ENCODE measurements around the gene TECTB.
"Not testable (repeated sequence)": the region's sequence is repeated elsewhere in the genome, so short reads cannot be mapped to it uniquely, and the experiment has no call there.

The TECTB gene

DNA sequence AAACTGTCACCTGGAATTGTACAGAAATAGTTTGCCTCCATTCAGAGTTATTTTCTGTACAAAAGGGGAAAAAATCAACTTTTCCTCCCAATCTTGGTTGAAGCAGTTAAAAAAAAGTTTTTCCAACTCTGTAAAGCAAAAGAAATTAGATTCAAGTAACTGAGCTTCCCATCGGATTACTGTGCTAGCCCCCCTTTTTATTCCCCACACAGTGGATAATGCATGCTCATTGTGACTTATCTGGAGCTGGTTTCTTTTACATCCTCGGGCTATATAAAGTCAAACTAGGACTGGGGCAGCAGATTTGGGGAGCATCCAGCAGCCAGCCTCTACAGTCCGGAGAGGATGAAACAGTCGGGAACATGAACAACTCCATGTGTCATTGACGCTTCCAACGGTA lies at the start of gene TECTB:
Gene TECTB (plus strand): TSS at position 301 of the 400 bp plus-strand sequence. CDS start 335 bp downstream, outside the sequence.
- no peak for DNase-seq

- DNase-seq: no peak
Observed at GRCh38 chr10:112235141-112235540, 48.1 kb upstream of the TECTB start.

DNA sequence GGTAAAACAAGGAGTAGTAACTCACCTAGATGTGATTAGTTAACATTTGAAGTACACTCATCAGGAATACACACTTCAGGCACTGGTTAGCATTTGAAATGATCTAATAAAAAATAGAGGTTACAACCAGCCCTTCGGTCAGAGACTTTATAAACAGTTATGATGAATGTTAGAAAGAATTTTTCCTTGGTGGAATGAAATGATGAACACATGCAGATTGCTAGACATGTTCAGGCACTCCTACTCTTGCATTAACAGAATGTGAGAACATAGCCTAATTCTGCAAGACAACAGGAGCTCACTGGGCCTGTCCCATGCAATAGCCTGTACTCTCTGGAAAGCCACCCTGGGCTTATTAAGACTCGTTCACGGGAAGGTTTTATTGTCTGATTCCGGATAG lies 47.3 kb upstream of the TECTB start:
- no peak for DNase-seq

DNA sequence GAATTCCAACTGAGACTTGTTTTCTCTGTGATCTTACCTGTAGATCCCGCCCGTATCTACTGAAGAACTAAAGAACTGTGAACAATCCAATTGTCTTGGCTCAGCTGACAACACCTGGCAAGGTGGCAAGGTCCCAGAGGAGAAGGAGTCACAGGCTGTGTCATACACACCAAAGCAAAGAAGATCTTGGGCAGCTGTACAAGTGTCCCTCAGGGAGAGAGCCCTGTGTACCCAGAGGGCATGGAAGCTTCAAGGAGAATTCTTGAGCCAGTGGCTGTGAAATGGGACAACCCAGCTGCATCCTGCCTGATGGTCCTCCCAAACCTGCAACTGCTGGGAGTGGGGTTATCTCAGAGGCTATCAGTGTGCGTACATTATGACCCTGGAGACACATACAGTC lies 46.7 kb upstream of the TECTB start:
- no peak for DNase-seq

DNA sequence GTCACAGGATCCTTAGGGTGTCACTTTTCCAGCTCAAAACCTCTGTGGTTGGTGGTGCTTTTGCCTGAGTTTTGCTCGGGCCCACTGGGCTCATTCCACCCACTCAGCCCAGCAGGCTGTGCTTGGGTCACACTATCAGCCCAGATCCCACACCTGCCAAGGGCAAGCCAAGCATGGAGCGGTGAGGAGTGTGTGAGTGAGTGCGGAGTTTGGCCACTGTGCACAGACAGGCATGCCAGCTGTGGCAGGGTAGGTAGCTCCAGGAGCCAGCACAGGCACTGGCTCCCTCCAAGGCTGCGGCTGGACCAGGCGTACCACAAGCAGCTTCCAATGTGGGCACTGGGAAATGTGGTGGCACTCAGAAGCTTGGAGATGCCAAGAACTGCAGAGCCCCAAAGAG lies 43.9 kb upstream of the TECTB start:
- DNase-seq: no peak

- DNase-seq: no peak
Observed at GRCh38 chr10:112240441-112240840, 42.8 kb upstream of the TECTB start.

DNA sequence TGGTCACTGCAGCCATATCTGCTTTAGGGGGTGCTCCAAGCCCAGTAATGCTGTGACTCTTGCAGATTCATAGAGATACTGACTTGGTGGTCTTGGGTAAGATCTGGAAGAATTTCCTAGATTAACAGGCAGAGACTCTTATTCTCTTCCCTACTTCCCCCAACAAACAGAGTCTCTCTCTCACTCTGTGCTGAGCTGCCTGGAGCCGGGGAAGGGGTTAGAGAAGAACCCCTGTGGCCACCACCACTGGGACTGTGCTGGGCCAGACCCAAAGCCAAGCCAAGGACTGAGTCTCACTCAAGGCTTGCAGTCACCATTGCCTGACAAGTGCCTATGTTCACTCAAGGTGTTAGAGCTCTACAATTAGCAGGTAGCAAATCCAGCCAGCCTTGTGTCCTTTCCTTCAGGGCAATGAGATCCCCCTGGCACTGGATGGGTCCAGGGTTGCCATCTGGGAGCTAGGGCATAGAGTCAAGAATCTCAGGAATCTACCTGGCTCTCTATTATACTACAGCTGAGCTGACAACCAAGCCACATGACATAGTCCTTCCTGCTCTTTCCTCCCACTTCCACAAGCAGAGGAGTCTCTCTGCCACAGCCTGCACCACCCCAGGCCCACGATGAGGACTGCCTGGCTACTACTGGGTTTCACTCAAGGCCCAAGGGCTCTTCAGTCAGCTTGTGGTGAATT lies 41.4 kb upstream of the TECTB start:
- no peak for DNase-seq

DNA sequence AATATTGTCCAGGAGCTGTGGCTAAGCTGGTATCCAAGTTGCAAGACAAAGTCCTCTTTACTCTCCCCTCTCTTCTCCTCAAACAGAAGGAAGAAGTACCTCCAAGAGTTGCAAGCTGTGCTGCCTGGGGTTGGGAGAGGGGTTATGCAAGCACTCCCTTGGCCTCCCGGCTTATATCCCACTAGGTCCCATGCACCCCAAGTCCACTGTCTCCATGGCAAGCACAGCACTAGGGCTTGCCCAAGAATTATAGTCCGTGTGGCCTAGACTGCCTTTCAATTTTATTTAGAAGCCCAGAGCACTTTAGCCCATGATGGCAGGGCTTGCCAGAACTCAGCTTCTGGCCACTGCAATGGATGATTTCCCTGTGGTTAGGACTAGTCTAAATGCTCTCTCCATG lies 40.4 kb upstream of the TECTB start:
- no peak for DNase-seq

- no peak for DNase-seq
Observed at GRCh38 chr10:112243713-112244112, 39.5 kb upstream of the TECTB start.

GRCh38 chr10:112244197-112244596 lies 39.0 kb upstream of the TECTB start:
- DNase-seq: no peak

GRCh38 chr10:112247791-112248190 lies 35.4 kb upstream of the TECTB start:
- DNase-seq: no peak

DNA sequence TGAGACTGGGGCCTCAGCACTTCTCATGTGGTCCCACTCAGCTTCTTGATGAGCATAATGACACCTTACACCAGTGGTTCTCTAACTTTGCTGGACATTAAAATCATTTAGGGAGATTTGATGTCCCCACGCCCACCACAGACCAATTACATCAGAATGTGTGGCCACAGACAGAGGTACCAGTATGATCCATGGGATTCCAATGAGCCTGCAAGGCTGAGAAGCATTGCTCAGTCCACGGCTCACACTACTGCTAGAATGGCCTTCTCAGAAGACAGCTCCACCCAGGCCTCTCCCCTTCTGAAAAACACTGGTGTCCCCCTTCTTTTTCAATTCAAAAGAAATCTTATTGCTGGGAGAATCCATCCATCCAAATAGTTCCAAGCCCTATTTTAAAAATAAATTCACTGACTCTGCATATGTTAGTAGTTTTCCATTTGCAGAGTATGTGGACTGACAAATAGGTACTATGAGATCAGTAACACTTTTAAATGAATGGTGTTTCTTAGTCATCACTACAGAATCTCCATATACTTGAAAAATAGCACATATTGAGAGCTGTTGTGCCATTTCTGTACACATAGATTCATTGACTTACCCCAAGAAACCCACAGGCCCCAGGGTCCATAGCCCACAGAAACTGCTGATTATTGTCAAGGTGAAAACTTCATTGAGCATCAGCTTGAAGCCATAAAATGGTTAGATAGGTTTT lies 34.5 kb upstream of the TECTB start:
- DNase-seq: no peak

DNA sequence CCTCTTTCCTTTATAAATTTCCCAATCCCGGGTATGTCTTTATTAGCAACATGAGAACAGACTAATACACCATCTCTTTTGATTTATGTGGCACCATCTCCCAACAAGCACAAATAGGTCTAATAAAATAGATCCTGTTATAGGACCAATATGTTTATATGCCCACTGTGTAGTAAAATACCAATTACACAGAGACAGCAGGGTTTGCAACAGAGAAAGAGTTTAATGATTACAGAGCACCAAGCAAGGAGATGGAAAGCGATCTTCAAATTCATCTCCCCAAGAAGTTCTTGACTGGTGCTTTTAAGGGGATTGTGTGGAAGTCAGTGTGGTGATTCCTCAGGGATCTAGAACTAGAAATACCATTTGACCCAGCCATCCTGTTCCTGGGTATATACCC lies 33.5 kb upstream of the TECTB start:
- no peak for DNase-seq

- DNase-seq: no peak
Observed at GRCh38 chr10:112250555-112250954, 32.6 kb upstream of the TECTB start.

DNA sequence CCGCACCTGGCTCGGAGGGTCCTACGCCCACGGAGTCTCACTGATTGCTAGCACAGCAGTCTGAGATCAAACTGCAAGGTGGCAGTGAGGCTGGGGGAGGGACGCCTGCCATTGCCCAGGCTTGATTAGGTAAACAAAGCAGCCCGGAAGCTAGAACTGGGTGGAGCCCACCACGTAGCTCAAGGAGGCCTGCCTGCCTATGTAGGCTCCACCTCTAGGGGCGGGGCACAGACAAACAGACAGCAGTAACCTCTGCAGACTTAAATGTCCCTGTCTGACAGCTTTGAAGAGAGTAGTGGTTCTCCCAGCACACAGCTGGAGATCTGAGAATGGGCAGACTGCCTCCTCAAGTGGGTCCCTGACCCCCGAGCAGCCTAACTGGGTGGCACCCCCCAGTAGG lies 32.0 kb upstream of the TECTB start:
- DNase-seq: not testable (repeated sequence)

DNA sequence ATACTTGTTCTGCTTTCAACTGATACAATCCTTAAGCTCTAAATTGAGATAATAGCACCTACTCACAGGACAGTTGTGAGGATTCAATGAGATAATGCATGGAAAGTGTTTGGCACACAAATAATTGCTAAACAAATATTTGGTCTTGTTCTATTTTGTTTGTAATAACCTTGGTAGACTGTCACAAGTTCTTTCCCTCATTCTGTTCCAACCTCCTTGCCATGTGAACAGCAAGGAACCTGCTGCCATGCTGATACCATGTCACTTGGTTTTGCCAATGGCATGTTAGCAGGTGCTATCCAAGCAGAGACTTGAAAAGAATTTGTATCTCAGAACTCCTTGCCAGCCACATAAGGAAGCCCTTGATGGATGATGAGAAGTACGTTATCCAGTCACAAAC lies 24.8 kb upstream of the TECTB start:
- no peak for DNase-seq

DNA sequence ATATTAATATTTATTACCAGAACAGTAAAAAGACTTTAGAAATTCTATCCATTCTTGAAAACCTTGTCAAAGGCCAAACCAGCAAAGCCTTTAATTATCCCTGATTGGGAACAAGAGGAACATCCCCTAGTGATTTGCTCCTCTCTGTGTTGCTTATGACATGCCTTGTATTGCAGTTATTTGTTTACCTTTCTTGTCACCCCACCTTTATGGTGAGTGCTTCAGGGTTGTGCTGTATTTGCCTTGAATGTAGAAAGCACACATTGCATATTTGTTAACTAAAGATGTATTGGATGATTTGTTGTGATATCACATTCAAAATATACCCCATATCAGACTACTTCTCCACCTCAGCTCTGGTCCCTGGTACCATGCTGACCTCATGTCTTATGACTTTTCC lies 23.5 kb upstream of the TECTB start:
- DNase-seq: no peak

DNA sequence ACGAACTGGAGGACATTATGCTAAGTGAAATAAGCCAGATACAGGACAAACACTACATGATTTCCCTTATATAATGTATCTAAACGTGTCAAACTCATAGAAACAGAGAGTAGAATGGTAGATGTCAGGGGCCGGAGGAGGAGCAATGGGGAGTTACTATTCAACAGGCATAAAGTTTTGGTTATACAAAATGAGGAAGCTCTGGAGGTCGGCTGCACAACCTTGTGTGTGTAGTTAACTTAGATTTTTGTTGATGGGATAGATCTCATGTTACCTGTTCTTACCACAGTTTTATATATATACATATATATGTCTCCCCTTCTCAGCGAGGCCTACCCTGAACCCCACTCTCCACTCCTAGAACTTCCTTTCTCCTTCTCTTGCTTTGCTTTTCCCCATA lies 22.4 kb upstream of the TECTB start:
- no peak for DNase-seq

DNA sequence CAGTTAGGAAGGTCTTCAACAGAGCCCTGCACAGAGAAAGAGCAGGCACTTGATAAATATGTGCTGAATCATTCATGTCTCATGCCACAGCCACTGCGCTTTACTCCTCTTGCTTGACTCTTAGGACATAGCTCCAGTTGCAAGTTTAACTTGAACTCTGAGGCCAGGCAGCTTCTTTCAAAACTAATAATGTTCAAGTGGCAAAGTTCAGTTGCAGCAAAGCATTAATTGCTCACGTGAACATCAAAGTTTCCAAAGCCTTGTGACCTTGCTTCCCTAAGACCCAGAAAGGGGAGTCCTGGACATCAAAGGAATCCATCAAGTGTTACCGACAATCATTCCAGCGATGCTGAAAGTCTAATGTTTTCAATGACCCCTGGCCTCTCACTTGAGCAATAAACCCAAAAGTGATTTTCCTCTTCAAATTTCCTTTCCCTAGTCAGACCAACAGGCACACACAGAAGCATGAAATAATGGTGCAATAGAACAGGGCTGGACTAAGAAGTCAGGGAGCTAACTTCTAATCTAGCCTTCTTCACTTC lies 21.8 kb upstream of the TECTB start:
- no peak for DNase-seq

- DNase-seq: no peak
Observed at GRCh38 chr10:112262546-112262945, 20.7 kb upstream of the TECTB start.

- DNase-seq: no peak
Observed at GRCh38 chr10:112265745-112266144, 17.5 kb upstream of the TECTB start.

GRCh38 chr10:112269266-112269665 lies 13.9 kb upstream of the TECTB start:
- DNase-seq: no peak

GRCh38 chr10:112271982-112272381 lies 11.2 kb upstream of the TECTB start:
- no peak for DNase-seq

DNA sequence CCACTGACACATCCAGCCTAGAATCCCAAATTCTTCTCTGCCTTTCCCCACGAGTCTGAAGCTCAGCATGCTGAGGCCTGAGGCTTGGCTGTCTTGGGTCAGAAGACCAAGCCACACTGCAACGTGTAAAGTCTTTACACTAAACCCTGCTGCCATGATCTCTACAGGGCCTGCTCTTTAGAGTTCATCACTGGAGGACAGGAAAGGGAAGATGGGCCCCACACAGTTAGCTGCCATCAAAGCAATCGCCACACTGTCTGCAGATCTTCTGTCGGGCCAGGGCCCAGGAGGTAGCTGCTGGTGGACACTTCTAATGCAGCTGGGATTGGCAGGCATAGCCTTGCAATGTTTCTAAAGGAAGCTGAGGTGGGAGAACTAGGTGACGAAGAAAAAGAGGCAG lies 8.4 kb upstream of the TECTB start:
- DNase-seq: no peak

All from NCI-H2171 (cell line).